DMS 273 (cell line): ENCODE measurements around the gene NFIC.
"Not testable (repeated sequence)": the region's sequence is repeated elsewhere in the genome, so short reads cannot be mapped to it uniquely, and the experiment has no call there.

Experiments
- DNase-seq: peaks from one replicate; lab custom pipeline; 2025; ENCODE audit not compliant: unreplicated experiment; lab: John Stamatoyannopoulos, UW

The NFIC gene

GRCh38 chr19:3396881-3397265 is 30.5 kb downstream of the NFIC start:
- DNase-seq, result no peak

GRCh38 chr19:3397266-3398022 is 31.1 kb downstream of the NFIC start:
- DNase-seq, result no peak

DNA sequence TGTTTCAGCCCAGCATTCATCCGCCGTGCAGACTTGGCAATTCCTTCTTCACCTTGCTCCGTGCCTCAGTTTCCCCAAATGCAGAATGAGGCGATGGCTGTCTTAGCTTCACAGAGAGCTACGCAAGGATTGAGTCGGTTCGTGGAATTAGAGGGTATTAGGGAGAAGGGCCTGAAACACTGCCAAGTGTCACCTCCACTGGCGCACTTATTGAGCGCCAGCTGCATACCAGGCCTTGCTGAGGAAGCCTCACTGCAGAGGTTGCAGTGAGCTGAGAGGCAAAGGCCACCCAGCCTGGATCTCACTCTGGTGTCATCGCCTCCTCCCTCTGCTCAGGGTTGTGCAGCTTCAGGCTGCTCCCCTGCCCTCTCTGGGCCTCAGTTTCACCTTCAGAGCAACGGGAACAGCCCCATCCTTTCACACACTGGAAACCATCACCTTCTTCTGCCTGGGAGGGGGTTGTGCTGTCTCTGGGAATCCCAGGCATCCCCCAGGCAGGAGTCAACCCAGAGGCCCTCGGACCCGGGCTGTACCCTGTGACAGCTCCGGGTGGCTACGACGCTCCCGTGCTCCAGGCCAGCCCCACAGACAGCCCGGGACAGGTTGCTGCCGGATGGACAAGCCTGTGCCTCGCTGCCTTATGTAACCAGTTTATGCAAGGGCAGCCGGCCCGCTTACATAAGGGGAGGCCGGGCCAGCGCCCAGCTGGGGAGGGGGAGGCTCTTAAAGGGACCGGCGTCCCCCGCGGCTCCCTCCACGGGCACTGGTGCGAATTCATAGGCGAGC is 31.9 kb downstream of the NFIC start:
- no peak for DNase-seq

DNA sequence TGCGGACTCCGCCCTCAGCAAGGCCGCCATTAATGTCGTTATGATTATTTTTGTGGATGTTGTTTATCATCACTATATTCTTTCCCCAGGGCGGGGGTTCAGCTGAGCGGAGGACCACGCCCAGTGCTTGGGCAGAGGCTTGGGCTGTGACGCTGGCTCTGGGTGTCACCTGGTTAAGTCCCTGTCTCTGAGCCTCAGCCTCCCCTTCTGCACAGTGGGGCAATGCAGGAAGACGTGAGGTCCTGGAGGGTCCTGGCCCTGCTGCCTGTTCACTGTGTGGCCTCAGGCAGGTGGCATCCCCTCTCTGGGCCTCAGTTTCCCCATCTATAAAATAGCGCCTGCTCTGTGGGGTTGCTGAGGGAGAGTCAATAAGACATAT is 32.5 kb downstream of the NFIC start:
- no peak for DNase-seq

GRCh38 chr19:3399311-3399710 is 32.9 kb downstream of the NFIC start:
- DNase-seq, result not testable (repeated sequence)

DNA sequence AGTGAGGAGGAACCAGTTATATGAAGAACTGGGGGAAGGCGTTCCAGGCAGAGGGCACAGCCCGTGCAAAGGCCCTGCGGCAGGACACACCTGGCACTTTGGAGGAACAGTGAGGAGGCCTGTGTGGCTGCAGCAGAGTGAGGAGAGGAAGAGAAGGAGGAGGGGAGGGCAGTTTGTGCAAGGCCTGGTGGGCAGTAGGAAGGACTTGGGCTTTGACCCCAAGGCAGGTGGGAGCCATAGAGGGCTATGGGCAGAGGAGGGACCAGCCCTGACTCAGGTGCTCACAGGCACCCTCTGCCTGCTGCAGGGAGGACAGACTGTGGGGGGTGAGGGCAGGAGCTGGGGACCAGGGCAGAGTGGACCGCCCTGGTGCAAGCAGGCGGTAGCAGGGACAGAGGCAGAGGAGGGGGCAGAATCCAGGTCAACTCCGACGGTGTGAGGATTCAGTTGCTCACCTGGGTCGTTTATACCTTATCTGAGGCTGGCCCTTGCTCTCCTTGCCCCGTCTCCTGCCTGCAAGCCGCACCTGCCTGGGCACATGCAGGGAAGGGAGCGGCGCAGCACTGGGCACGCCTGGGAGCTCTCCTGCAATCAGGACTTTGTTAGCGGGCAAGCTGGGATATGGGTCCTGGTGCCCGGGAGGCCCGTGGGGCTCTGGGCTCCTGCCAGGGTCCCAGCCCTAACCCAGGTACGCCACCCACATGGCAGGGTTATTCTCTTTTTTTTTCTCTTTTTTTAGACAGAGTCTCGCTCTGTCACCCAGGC is 34.8 kb downstream of the NFIC start:
- no peak for DNase-seq

DNA sequence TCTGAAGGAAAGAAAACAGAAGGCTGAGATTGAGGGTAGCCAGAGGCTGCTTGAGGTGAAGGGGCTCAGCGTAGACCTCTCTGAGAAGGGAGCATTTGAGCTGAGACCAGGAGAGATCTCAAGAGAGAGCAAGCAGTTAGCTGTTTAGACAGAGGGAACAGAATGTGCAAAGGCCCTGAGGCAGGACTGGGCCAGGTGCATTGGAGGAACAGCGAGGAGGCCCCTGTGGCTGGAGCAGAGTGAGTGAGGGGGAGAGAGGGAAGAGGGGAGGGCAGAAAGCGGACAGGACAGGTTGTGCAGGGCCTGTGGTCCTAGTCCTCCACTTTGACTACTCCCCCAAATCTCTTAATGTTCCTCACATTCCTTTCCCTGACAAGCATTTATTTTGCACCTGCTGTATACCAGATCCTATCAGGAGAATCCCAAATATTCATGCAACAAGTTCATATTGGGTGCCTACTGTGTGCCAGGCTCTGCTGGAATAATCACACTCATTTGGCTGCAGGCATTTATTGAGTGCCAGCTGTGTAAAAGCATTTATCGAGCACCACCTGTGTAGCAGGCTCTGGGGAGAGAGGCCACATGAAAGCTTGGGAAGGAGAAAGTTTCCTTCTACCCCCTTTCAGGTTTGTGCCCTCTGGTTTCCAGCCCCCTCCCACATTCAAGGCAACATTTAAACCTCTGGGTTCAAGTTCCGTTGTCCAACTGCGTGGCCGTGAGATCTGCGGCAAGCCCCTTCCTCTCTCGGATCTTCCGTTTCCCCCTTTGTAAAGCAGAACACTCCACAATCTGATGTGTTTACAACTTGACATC is 36.5 kb downstream of the NFIC start:
- no peak for DNase-seq

DNA sequence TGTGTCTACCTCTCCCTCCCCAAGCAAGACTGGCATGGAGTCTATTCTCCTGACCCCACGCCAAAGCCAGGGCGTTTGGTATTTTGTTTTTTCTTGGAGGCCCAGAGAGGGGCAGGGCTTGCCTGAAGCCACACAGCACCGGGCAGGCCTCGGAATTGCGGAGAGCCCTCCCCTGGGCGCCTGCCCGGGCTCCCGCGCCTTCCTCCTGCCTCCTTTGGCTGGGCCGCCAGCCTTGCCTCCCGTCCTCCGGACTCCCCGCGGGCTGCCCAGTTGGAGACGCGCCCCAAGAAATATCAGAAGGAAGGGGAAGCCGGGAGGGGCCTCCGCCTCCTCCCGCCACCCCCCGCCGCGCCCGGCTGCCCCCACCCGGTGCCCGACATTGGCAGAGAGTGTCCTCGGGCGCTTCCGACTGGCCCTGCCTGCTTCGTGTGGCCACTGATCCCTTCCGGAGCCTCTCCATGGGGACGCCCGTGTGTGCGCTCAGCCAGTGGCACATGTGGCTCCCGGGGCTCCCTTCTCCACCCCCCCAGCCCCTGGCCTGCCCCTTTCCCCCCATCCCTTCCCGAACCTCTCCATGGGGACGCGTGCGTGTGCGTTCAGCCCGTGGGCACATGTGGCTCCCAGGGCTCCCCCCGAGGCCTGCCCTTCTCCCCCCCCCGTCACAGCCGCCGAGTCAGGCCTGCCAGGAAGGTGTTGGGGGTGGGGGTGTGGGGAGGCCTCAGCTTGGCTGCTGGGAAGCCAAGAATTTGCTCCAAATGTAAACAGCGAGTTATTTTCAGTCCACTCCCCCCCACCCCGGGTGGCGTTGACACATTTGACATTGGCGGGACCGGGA is 37.3 kb downstream of the NFIC start:
- peak; percentile 82 for DNase-seq

- DNase-seq, result peak; percentile 59
Observed at GRCh38 chr19:3404324-3405260, 38.2 kb downstream of the NFIC start.

DNA sequence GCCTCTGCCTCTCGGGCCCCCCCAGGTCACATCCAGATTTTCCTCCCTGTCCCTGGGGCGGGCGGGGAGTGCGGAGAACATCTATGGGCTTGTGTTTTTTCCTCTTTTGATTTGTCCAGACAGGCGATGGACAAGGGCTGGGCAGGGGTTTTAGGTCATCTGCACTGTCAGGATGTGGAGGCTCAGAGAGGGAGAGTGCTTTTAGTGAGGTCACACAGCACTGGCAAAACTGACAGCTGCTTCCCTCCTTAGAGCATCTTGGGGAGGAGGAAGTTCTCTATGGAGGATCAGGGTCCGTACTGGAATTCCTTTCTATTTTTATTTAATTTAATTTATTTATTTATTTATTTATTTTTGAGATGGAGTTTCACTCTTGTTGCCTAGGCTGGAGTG is 38.9 kb downstream of the NFIC start:
- DNase-seq, result no peak

GRCh38 chr19:3406571-3407111 is 40.3 kb downstream of the NFIC start:
- no peak for DNase-seq

DNA sequence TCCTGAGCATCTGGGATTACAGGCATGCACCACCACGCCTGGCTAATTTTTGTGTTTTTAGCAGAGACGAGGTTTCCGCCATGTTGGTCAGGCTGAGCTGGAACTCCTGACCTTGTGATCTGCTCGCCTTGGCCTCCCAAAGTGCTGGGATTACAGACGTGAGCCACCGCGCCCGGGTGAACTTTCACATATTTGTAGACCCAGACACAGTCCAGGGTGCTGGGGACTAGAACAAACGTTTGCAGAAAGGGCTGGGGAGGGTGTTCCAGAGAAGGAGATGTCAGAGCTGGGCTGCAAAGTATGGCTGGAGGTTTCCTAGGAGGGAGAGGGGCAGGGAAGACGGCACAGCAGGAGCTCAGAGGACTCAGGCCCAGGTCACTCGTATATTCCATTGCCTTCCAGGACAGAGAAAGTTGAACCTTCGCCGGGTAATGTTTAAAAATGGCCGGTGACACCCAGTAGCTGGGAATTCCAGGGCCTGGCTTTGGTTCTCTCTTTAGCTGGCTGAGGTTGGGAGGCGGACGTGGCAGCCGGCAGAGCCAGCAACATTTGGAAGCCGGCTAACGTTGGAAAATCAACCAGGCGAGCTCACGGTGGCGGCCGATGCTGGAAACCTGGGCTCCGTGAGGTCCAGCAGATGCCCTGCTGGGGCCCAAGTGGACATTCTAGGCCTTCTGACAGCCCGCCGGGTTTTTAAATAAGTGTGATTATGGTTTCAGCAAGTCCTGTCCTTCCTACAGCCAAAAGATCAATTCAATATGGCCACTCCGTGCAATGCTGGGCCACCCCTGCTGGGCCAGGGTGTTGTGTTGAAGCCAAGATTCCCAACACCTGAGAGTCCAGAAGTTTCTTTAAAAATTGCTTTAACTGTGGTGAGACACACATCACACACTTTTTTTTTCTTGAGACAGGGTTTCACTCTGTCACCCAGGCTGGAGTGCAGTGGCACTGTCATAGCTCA is 41.5 kb downstream of the NFIC start:
- DNase-seq, result no peak

- DNase-seq, result no peak
Observed at GRCh38 chr19:3408996-3409345, 42.6 kb downstream of the NFIC start.

GRCh38 chr19:3409346-3410064 is 43.1 kb downstream of the NFIC start:
- no peak for DNase-seq

GRCh38 chr19:3411636-3412035 is 45.3 kb downstream of the NFIC start:
- no peak for DNase-seq

GRCh38 chr19:3412066-3412465 is 45.7 kb downstream of the NFIC start:
- no peak for DNase-seq

DNA sequence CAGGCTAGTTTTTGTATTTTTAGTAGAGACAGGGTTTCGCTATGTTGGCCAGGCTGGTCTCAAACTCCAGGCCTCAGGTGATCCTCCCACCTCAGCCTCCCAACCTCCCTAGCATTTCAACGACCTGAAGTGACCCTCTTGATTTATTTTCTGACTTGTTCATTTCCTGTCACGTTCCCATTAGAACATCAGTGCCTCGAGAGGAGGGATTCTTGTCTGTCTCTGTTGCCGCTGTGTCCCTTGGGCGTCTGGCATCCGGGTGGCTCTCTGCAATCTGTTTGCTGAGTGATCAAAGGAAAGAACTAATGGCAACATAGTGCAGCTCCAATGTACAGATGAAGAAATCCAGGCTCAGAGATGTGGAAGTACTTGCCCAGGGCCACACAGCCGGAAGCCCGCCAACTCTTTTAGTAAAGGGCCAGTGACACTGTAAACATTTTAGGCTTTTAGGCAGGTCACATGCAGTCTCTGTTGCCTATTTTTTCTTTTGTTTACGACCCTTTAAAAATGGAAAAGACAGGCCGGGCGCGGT is 47.5 kb downstream of the NFIC start:
- no peak for DNase-seq
